Activated gamma-delta T cell treated with anti-CD3 and anti-CD28 coated beads, Interleukin-2, amount 50 U/mL, for 16 hours (primary cell): ENCODE results near the gene LRP6.
"Not testable (repeated sequence)": the region's sequence is repeated elsewhere in the genome, so short reads cannot be mapped to it uniquely, and the experiment has no call there.

ENCODE experiments used
- DNase-seq: peaks from one replicate; pipeline ENCODE4 v3.0.0-alpha.2; 2020; ENCODE audit warnings: low read depth

LRP6 gene

DNA sequence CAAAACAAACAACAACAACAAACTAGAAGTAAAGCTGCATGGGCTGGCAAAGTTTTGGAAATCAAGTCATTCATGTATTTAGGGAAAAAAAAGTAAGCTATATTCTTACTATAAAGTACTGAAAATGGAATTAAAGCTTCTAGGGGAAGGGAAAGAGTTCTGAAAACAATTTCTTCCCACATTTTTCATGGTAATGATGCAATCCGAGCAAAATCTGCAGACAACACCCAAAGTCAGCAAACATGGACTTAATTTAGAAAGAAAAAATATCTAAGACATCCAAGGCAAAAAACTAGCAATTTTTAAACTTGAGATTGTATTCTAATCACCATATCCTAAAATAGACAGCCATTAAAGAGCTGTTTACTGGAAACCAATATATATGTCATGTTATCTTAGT is 86.3 kb downstream of the LRP6 start:
- DNase-seq: no peak

DNA sequence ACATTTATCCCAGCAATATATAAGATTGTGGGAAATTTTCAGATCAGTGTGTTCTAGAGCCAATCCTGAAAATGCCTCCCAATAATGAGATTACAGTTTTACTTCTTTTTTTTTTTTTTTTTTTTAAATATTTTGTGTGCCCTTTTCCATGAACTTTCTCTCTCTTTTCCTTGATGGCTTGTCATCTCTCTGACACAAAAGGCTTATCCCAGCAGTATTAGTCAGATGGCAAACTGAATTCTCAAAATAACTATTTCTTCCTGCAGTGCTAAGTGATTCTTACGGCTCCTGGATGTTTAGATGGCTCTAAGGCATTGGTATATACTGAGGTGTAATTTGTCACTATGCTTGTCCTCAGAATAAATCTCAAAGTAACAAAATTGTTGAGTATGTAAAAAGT is 86.7 kb downstream of the LRP6 start:
- no peak for DNase-seq

GRCh38 chr12:12178559-12178958 is 88.3 kb downstream of the LRP6 start:
- DNase-seq: no peak

DNA sequence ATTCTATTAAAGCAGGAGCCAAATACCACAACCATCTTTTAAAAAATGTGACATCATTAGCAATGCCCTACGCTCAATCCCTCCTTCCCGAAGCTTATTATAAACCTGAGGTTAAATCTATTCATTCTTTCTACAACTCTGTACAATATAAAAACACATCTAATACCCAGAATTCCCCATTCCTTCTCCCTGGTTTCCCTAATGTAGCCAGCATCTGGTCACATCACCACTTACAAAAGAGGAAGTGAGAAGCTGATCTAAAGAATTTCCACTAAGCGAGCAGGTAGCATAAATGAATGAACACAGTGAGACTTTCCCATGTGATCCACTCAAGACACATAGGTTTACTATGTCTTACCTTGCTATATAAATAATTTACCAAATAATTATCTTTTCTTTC is 90.4 kb downstream of the LRP6 start:
- DNase-seq: no peak

DNA sequence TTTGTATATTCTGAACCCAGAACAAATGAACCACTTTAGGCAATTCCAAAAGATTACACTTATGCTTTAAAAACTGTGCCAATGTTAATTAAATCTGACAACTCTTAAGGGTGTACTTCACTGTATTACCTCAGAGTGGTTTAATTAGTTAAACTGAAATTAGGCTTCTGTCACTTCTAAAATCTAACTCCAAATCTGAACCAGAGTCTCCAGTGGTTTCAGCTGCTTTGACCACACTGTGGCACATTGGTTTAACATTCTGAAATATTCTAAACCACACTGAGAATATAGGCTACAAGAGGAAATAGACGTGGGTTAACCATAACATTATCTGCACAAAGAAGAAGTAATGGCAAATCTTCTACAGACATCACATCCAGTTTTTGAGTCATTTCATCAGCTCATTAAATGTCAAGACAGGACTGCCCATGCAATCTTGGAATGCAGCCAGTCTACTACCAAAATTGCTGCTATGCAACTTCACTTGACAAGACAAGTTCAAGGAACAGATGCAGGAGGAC is 94.8 kb downstream of the LRP6 start:
- no peak for DNase-seq

DNA sequence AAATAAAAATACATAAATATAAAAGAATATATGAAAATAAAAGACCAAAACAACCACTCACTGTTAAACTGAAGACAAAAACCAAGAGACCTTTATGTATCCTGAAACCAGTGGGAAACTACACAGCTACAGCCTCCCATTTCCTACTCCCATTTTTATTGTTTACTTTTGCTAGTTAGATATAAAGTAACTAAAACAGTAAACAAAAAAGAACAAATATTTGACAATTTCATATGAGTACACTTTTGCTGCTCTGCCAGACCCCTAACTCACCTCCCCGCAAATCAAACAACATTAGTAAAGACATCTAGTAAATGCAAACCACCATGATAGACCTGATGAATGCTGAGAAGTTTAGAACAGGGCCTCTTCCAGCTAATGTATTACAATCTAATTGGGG is 99.0 kb downstream of the LRP6 start:
- no peak for DNase-seq

DNA sequence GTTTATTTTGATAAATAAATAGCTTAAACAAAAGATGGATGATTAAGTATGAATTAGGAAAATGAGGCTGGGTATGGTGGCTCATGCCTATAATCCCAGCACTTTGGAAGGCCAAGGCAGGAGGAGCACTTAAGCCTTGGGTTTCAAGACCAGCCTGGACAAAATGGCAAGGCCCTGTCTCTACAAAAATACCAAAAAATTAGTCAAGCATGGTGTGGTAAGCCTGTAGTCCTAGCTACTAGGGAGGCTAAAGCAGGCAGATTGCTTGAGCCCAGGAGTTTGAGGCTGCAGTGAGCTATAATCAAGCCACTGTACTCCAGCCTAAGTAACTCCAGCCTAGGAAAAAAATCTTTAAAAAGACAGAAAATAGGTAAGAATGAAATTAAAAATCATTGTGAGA is 100.1 kb downstream of the LRP6 start:
- DNase-seq: no peak

DNA sequence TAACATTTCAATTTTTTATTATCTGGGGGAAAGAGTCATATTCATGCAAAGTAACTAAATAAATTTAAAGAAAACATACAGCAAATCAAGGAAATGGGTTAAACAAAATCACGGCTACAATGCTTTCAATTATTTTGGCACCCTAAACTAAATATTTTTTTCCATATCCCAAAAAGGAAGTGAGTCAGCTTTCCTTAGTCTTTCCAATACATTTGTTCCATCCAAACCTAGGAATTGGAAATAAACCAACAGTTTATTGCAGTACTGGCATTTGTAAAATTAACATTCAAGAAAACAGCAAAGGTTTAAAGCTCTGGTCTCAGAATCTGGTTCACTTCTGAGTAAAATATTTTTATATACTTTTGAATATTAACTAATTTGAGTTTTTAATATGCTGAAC is 106.9 kb downstream of the LRP6 start:
- DNase-seq: no peak

DNA sequence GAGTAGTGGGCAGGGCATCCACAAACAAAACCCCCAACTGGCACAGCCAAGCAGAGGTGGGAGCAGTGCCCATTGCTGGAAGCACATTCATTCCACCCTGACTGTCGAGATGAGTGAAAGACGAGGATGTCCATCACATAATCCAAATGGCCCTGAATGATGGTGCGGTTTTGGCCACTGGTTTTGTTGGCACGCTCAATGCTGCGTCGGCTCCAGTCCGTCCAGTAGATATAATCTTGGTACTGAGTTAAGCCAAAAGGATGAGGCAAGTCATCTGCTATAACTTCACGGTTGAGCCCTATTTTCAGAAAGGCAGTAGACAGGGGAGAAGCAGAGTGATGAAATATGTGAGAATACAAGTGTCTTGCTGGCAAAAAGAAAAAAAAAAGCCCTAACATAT is 108.0 kb downstream of the LRP6 start:
- DNase-seq: no peak

DNA sequence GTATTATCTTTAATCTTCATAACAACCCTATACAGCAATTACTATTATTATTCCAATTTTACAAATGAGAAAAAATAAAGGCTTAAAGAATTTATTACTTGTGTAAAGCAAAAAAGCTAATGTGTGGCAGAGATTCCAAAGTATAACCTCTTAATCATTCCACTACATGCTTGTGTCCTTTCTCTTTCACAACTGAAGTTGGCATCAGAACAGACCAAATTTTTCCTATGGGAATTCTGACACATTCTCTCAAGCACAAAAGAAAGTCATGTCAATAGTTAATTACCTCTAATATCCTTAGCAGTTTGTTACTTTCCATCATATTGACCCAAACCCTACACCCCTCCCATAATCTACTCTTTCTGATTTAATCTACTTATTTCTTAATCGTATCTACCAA is 109.4 kb downstream of the LRP6 start:
- DNase-seq: no peak

DNA sequence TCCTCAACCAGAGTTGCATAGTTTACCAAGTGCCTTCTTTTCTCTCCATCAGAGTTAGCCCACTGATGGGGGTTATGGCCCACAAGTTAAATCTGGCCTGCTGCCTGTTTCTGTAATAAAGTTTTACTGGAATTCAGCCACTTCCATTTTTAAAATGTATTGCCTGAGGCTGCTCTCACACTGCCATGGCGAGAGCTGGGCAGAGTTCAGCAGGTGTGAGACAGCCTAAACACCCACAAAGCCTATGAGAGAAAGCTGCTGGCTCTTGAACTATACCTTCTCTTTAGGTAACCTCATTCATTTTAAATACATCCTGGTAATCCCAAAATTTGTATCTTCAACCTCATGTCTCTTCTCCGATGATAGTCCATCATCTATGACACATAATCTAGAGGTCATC is 110.0 kb downstream of the LRP6 start:
- no peak for DNase-seq

- no peak for DNase-seq
Observed at GRCh38 chr12:12156116-12156515, 110.7 kb downstream of the LRP6 start.

- DNase-seq: no peak
Observed at GRCh38 chr12:12153596-12153995, 113.2 kb downstream of the LRP6 start.

DNA sequence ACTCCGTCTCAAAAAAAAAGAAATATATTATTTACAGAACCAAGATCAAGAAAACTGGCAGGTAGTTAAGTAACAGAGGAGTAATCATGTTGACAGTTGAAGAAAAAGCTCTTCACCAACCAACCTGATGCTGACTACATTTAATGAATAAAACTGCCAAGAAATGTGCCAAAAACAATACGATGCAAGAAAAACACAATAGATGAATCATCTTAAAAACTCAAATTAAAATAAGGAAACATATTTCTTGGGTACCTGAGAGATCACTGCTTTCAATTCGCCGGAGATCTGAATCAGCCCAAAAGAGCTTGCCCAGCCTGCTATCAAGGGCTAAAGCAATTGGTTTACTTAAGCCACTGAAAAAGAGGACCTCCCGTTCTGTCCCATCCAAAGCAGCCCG is 119.7 kb downstream of the LRP6 start:
- DNase-seq: no peak

GRCh38 chr12:12144531-12144930 is 122.3 kb downstream of the LRP6 start:
- not testable (repeated sequence) for DNase-seq

GRCh38 chr12:12141000-12141399 is 125.8 kb downstream of the LRP6 start:
- DNase-seq: no peak

GRCh38 chr12:12138203-12139154 is 128.4 kb downstream of the LRP6 start:
- DNase-seq: no peak

GRCh38 chr12:12133785-12134184 is 133.1 kb downstream of the LRP6 start:
- no peak for DNase-seq

DNA sequence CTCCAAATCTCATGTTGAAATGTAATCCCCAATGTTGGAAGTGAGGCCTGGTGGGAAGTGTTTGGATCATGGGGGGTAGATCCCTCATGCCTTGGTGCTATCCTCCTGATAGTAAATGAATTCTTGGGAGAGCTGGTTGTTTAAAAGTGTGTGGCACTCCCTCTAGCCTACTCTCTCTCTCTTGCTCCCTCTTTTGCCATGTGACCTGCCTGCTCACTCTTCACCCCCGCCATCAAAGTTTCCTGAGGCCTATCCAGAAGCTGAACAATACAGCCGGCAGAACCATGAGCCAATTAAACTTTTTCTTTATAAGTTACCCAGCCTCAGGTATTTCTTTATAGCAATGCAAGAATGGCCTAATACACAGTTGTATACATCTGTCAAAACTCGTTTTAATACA is 133.6 kb downstream of the LRP6 start:
- no peak for DNase-seq

DNA sequence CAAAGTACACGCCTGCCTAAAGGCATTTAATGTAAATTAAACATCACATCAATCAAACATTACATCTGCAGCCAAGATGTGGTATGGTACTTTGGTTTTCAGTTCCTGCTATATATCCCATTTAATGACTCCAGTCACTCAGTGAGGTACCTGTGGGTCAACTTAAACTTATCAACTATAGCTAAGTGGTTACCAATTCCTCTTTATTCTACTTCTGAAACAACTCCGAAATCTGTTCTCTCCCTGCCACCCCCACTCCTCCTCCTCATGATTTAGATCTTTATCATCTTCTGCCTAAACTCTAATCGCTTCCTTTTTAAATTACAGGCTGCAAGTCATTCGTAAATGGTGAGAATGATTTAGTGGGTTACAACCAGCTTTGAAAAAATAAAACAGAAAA is 138.2 kb downstream of the LRP6 start:
- no peak for DNase-seq

- no peak for DNase-seq
Observed at GRCh38 chr12:12127304-12127703, 139.5 kb downstream of the LRP6 start.

- no peak for DNase-seq
Observed at GRCh38 chr12:12126551-12126950, 140.3 kb downstream of the LRP6 start.

DNA sequence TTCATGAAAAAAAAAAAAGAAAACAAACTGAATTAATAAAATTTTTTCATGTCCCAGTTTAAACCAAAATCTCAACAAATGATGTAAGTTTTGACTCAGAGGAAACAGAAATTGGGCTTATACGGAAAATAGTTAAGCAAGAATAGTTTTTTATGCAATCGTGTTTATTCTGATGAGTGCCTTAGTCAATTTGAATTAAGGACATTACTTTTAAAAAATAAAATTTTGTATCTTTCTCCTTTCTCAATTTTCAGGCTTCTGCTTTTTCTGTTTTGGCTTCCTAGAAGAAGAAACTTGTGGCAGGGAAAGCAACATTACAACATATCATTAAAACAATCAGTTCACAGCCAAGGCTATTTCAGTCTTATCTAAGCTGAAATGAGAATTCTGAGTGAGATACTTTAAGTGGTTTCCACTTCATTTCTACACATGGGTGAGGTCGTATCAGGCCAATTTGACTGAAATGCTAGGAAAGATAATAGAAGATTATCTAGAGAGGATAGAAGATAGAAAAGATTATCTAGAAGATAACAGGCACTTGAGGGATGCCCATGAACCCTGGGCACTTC is 143.7 kb downstream of the LRP6 start:
- DNase-seq: no peak

GRCh38 chr12:12121061-12121460 is 145.8 kb downstream of the LRP6 start:
- no peak for DNase-seq
